Activated CD4-positive, alpha-beta T cell treated with anti-CD3 and anti-CD28 coated beads for 36 hours (primary cell): Measurements from ENCODE around the gene EVI5. TPM values are rescaled to one million over a fixed set of nuclear protein-coding genes. Genes with fewer than 3 reads are reported as not detected.
"Not testable (repeated sequence)": the region's sequence is repeated elsewhere in the genome, so short reads cannot be mapped to it uniquely, and the experiment has no call there.

Source experiments
- ATAC-seq: fragments of 200-7000 bp; cut with Tn5 transposase; one replicate; pipeline ENCODE4 v1.10.0; 2021; ENCODE audit warnings: mild to moderate bottlenecking, moderate library complexity
- CTCF ChIA-PET: fragments of 350-600 bp; sonication (Branson Sonifier 250); formaldehyde crosslinking; loops from one replicate; lab custom pipeline; 2021; ENCODE audit warnings: antibody characterized with exemption; lab: Charles Lee
- POLR2A ChIA-PET: fragments of 350-600 bp; sonication (Branson Sonifier 250); formaldehyde crosslinking; loops from one replicate; lab custom pipeline; 2021; ENCODE audit warnings: antibody characterized with exemption, inconsistent platforms; lab: Charles Lee
- DNase-seq: peaks from one replicate; pipeline ENCODE4 v3.0.0-alpha.2; 2020
- H3K27ac Mint-ChIP-seq: one replicate; pipeline ENCODE4 v1.8.0; 2021; ENCODE audit warnings: mixed read lengths
- H3K27me3 Mint-ChIP-seq: one replicate; pipeline ENCODE4 v1.8.0; 2021; ENCODE audit warnings: mixed read lengths
- H3K36me3 Mint-ChIP-seq: one replicate; pipeline ENCODE4 v1.8.0; 2021; ENCODE audit warnings: low read depth, mixed read lengths
- H3K4me1 Mint-ChIP-seq: one replicate; pipeline ENCODE4 v1.8.0; 2021; ENCODE audit warnings: mixed read lengths
- H3K4me3 Mint-ChIP-seq: one replicate; pipeline ENCODE4 v1.8.0; 2021; ENCODE audit warnings: mild to moderate bottlenecking, moderate library complexity, mixed read lengths
- H3K9me3 Mint-ChIP-seq: one replicate; pipeline ENCODE4 v1.8.0; 2021; ENCODE audit warnings: low read depth, mixed read lengths
- intact Hi-C, 2 experiments: fragments of 100-400 bp; cut with DNase I in 1 of 2; cut with micrococcal nuclease in 1 of 2; formaldehyde crosslinking; loops; one replicate each; pipeline versions ENCODE4 v1.14.2 to v1.15.1; 2022 to 2024; cut with DNase I, micrococcal nuclease
- total RNA-seq, 2 experiments: library from RNA; stranded (reverse); gene quantifications; one replicate each; pipeline ENCODE4 v1.2.3, GENCODE V29; 2021

Gene EVI5
- total RNA-seq, 2 experiments from 2014 or later, result 28.5 to 32.6 TPM

DNA sequence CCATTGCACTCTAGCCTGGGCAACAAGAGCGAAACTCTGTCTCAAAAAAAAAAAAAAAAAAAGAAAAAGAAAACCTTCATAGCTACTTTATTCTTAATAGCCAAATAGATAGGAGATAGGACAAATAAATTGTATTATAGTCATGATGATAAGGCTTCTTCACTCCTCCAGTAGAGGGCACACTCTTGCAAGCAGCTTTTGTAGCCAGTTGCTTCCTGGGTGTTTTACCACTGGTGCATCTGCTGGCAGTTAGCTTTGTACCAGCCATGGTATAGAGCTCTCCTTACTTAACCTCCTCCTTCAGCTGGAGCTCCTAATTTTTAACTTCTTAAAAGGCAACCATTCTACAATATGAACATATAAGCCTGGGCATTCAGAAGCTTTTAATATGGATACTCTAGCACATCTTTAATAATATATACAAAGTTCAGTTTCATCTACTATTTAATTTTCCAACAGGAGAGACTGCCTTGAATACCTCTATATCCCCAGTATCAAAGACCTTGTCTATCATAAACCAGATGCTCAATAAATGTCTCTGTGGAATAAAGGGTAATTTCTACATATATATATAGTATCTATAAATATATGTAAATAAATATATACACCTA, 35.8 kb downstream of the EVI5 start:
- H3K9me3 Mint-ChIP-seq, result no peaks in the 10 kb centered on the region
- ATAC-seq (peak; percentile 76), DNase-seq (peak; percentile 55)
- ChIA-PET POLR2A (interaction anchor here (0.8 kb wide), 1 partner anchor 66 kb away, joined by 3 read pairs; no protein-coding TSS in a partner anchor), CTCF (interaction anchor here (0.6 to 4.9 kb wide), 27 partner anchors 8 to 753 kb away, joined by 3 to 61 read pairs (median 4); partner anchors contain the start of genes DIPK1A and RPL5)
- no peak overlapping the region for H3K27ac Mint-ChIP-seq
- no peaks in the 10 kb centered on the region for H3K27me3 Mint-ChIP-seq
- H3K36me3 Mint-ChIP-seq, result no peaks in the 10 kb centered on the region
- H3K4me1 Mint-ChIP-seq, result no peaks in the 10 kb centered on the region
- H3K4me3 Mint-ChIP-seq, result no peak overlapping the region
- intact Hi-C loops, result loop anchor here (1.0 kb wide), 2 partner anchors 69 to 247 kb away; no protein-coding TSS in a partner anchor

DNA sequence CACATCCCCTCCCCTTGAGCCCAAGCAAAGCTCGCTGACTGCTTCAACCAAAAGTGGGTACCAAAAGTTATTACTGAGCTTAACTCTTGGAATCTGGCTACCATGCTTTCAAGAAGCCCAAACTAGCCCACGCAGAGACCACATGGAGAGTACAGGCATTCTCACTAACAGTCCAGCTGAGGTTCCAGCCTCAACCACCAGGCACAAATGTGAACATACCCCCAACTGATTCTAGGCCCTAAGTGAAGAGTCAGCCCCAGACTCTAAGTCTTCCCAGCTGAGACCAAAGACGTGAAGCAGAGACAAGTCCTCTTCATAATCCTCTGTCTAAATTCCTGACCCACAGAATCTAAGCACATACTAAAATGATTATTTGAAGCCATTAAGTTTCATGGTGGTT, 36.8 kb downstream of the EVI5 start:
- no peaks in the 10 kb centered on the region for H3K9me3 Mint-ChIP-seq
- ChIA-PET POLR2A (no interaction called here), CTCF (interaction anchor here (0.6 to 4.9 kb wide), 8 partner anchors 8 to 1551 kb away, joined by 3 to 61 read pairs (median 6); partner anchors contain the start of genes DIPK1A and RPL5)
- no peaks in the 10 kb centered on the region for H3K27me3 Mint-ChIP-seq
- ATAC-seq (no peak), DNase-seq (no peak)
- no peak overlapping the region for H3K4me3 Mint-ChIP-seq
- no peaks in the 10 kb centered on the region for H3K36me3 Mint-ChIP-seq
- H3K27ac Mint-ChIP-seq, result no peak overlapping the region
- H3K4me1 Mint-ChIP-seq, result peaks cover 4% of the 10 kb centered on the region
- intact Hi-C loops, result no loop called here

DNA sequence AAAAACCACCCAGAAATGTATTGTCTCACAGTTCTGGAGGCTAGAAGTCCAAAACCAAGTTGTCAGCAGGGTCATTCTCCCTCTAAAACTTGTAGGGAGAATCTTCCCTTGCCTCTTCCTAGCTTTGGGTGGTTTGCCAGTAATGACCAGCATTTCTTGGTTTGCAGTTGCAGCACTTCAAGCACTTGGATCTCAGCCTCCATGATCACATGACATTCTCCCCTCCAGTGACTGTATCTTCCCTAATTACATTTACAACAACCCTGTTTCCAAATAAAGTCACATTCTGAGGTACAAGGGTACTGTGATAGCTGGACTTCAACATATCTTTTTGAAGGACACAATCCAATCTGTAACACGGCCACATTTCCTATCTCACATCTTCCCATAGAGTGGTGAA, 37.2 kb downstream of the EVI5 start:
- CTCF ChIA-PET, result interaction anchor here (0.6 to 4.9 kb wide), 9 partner anchors 9 to 1551 kb away, joined by 3 to 61 read pairs (median 5); partner anchors contain the start of genes DIPK1A and RPL5
- no peak overlapping the region for H3K27ac Mint-ChIP-seq
- H3K9me3 Mint-ChIP-seq, result no peaks in the 10 kb centered on the region
- H3K4me3 Mint-ChIP-seq, result no peak overlapping the region
- intact Hi-C loops, result no loop called here
- DNase-seq, result no peak
- no peaks in the 10 kb centered on the region for H3K27me3 Mint-ChIP-seq
- peaks cover 5% of the 10 kb centered on the region for H3K4me1 Mint-ChIP-seq
- POLR2A ChIA-PET, result no interaction called here
- no peaks in the 10 kb centered on the region for H3K36me3 Mint-ChIP-seq
- no peak for ATAC-seq

DNA sequence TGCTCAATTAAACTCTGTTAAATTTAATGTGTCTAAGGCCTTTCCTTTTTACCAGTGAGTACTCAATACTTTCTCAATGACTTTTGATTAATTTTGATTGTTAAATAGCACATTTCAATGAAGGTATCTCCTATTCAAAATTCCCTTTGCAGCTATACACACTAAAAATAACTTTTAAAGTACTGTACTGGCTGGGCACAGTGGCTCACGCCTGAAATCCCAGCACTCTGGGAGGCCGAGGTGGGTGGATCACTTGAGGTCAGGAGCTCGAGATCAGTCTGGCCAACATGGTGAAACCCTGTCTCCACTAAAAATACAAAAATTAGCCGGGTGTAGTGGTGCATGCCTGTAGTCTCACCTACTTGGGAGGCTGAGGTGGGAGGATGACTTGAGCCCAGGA, 38.7 kb downstream of the EVI5 start:
- CTCF ChIA-PET, result interaction anchor here (1.0 to 4.9 kb wide), 2 partner anchors 32 to 72 kb away, joined by 3 to 61 read pairs; no protein-coding TSS in a partner anchor
- H3K4me1 Mint-ChIP-seq, ATAC-seq, H3K4me3 Mint-ChIP-seq, intact Hi-C loops, H3K27me3 Mint-ChIP-seq, H3K36me3 Mint-ChIP-seq, H3K27ac Mint-ChIP-seq, DNase-seq, POLR2A ChIA-PET, H3K9me3 Mint-ChIP-seq: not testable (repeated sequence)

DNA sequence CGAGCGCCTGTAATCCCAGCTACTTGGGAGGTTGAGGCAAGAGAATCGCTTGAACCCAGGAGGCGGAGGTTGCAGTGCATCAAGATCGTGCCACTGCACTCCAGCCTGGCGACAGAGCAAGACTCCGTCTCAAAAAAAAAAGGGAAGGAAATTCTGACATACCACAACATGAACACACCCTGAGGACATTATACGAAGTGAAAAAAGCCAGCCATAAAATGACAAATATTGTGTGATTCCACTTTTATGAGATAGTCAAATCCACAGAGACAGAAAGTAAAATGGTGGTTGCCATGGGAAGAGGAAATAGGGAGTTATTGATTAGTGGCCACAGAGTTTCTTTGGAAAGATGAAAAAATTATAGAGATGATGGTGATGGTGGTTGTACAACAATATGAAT, 41.7 kb downstream of the EVI5 start:
- CTCF ChIA-PET, result interaction anchor here (0.8 kb wide), 1 partner anchor 13 kb away, joined by 3 read pairs; no protein-coding TSS in a partner anchor
- peaks cover 7% of the 10 kb centered on the region for H3K4me1 Mint-ChIP-seq
- ATAC-seq, result no peak
- H3K36me3 Mint-ChIP-seq, result no peaks in the 10 kb centered on the region
- H3K27me3 Mint-ChIP-seq, result no peaks in the 10 kb centered on the region
- POLR2A ChIA-PET, result no interaction called here
- no peaks in the 10 kb centered on the region for H3K9me3 Mint-ChIP-seq
- no peak overlapping the region for H3K4me3 Mint-ChIP-seq
- intact Hi-C loops, result no loop called here
- DNase-seq, result no peak
- H3K27ac Mint-ChIP-seq, result no peak overlapping the region

DNA sequence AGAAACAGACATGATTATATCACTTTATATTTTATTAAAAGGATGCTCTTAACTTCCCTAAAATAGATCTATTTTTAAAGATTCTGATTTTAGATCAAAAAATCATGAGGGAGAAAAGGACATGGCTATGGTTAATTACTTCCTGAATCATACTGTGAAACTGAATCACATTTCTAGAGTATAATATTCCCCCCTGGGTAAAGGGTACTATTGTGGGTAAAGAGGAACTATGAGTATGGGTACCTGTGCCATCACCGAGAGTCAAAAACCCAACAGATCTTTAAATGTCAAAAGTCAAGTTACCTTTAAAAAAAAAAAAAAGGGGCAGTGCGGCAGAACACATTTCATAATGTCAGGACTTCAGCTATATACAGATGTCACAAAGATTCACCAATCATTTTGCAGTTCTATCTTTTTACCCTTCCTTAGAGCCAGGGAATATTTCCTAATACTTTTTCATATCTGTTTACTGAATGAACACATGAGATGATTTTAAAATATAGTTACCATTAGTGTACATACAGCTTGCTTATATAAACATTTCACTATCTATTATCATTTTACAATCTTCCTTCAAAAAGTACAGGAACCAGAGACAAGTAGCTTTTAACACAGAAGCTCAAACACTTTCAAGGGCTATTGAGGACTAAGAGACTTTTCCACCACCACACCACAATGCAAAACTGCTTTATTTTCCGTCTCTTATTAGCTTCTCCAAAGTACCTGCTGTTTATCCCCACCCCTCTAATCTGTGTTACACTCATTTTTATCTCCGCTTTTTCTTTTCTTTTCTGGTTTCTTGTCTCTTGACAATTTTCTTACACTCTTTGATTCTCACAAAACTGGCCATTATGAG, 45.0 kb downstream of the EVI5 start:
- ATAC-seq (no peak), DNase-seq (no peak)
- Mint-ChIP-seq H3K4me3 (no peak overlapping the region), H3K27me3 (no peaks in the 10 kb centered on the region), H3K36me3 (no peaks in the 10 kb centered on the region), H3K4me1 (peaks cover 7% of the 10 kb centered on the region), H3K27ac (no peak overlapping the region), H3K9me3 (no peaks in the 10 kb centered on the region)
- POLR2A ChIA-PET, result no interaction called here
- intact Hi-C loops, result no loop called here
- CTCF ChIA-PET, result interaction anchor here (1.2 kb wide), 1 partner anchor 93 kb away, joined by 3 read pairs; no protein-coding TSS in a partner anchor

DNA sequence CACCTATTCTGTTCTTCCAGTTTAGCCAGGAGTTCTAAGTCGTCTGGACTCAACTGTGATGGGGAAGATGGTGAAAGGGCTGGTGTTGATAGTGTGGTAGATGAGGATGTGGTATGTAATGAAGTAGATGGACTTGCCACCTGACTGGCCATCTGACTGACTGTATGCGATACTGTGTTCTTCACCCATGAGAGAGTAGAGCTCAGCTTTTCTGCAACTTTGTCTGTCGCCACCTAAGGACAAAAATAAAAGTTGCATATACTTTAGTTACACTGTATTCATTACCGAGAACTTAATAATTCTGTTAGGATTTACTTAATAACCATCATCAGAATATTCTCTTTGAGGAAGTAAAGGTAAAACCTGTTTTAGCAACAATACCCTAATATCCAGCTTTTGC, 48.5 kb downstream of the EVI5 start:
- H3K9me3 Mint-ChIP-seq, result no peaks in the 10 kb centered on the region
- H3K27ac Mint-ChIP-seq, result no peak overlapping the region
- no peaks in the 10 kb centered on the region for H3K27me3 Mint-ChIP-seq
- ATAC-seq, result no peak
- no peak for DNase-seq
- CTCF ChIA-PET, result interaction anchor here (1.2 to 1.7 kb wide), 3 partner anchors 11 to 82 kb away, joined by 3 to 6 read pairs (median 6); no protein-coding TSS in a partner anchor
- H3K4me1 Mint-ChIP-seq, result peaks cover 2% of the 10 kb centered on the region
- POLR2A ChIA-PET, result interaction anchor here (0.5 kb wide), 1 partner anchor 443 kb away, joined by 4 read pairs; no protein-coding TSS in a partner anchor
- intact Hi-C loops, result no loop called here
- no peaks in the 10 kb centered on the region for H3K36me3 Mint-ChIP-seq
- H3K4me3 Mint-ChIP-seq, result no peak overlapping the region

DNA sequence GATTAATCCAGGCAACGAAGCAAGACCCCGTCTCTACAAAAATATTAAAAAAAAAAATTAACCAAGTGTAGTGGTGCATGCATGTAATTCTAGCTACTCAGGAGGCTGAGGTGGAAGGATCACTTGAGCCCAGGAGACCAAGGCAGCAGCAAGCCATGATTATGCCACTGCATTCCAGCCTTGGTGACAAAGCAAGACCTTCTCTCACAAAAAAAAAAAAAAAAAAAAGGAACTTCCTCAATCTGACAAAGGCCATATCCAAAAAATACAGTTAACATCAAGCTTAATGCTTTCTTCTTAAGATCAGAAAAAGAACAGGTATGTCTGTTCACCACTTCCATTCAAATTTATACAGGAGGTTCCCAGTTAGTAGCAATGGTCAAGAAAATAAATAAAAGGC, 54.4 kb downstream of the EVI5 start:
- Mint-ChIP-seq H3K27ac (no peak overlapping the region), H3K4me3 (no peak overlapping the region), H3K27me3 (no peaks in the 10 kb centered on the region), H3K4me1 (no peaks in the 10 kb centered on the region), H3K36me3 (no peaks in the 10 kb centered on the region), H3K9me3 (no peaks in the 10 kb centered on the region)
- ATAC-seq (no peak), DNase-seq (no peak)
- ChIA-PET CTCF (interaction anchor here (0.7 to 2.0 kb wide), 3 partner anchors 18 to 800 kb away, joined by 3 to 6 read pairs (median 4); no protein-coding TSS in a partner anchor), POLR2A (no interaction called here)
- intact Hi-C loops, result no loop called here

DNA sequence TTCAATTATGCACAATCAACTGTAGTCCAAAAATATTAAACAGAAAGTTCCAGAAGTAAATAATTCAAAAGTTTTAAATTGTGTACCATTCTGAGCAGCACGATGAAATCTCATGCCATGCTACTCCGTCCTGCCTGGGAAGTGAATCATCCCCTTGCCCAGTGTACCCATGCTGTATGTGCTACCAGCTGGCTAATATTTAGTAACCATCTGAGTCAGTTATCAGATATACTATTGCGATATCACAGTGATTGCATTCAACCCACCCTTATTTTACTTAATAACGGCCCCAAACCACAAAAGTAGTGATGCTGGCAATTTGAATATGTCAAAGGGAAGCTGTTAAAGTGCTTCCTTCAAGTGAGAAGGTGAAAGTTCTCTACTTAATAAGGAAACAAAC, 56.2 kb downstream of the EVI5 start:
- ChIA-PET CTCF (interaction anchor here (0.8 to 1.1 kb wide), 2 partner anchors 14 to 20 kb away, joined by 3 to 4 read pairs; no protein-coding TSS in a partner anchor), POLR2A (no interaction called here)
- intact Hi-C loops, result no loop called here

DNA sequence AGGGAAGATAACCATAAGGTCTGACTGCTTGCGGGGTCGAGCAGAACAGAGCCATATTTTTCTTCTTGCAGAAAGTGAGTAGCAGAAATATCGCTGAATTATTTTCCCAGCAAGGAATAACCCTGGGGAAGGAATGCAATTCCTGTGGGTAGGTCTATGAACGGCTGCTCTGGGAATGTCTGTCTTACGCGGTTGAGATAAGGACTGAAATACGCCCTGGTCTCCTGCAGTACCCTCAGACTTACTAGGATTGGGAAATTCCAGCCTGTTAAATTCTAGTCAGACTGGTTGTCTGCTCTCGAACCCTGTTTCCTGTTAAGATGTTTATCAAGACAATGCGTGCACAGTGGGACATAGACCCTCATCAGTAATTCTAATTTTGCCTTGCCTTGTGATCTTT, 61.2 kb downstream of the EVI5 start:
- H3K27me3 Mint-ChIP-seq, ATAC-seq, intact Hi-C loops, H3K4me1 Mint-ChIP-seq, H3K36me3 Mint-ChIP-seq, POLR2A ChIA-PET, H3K9me3 Mint-ChIP-seq, H3K4me3 Mint-ChIP-seq, DNase-seq, H3K27ac Mint-ChIP-seq: not testable (repeated sequence)
- CTCF ChIA-PET, result interaction anchor here (0.7 kb wide), 1 partner anchor 118 kb away, joined by 3 read pairs; no protein-coding TSS in a partner anchor

More for the DNA sequence above, 56.2 kb downstream of the EVI5 start:
- Mint-ChIP-seq H3K27ac (no peak overlapping the region), H3K4me1 (no peaks in the 10 kb centered on the region), H3K36me3 (no peaks in the 10 kb centered on the region), H3K4me3 (no peak overlapping the region), H3K9me3 (no peaks in the 10 kb centered on the region), H3K27me3 (no peaks in the 10 kb centered on the region)
- DNase-seq (no peak), ATAC-seq (no peak)

DNA sequence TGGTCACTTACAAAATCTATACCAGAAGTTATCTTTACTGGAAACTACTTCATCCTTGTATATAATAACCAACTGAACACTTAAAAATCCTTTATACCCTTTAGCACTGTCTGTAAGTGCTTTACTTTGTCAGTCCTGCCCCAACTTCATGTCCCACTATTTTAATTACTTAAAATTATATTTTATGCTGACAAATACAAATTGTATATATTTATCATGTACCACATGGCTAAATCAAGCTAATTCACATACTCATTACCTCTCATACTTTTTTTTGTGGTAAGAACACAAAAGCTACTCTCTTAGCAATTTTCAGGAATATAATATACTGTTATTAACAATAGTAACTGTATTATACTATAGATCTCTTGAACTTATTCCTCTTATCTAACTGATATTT, 63.0 kb downstream of the EVI5 start:
- Mint-ChIP-seq H3K27ac (no peak overlapping the region), H3K4me1 (no peaks in the 10 kb centered on the region)
- no peak for ATAC-seq

More for the DNA sequence above, 63.0 kb downstream of the EVI5 start:
- ChIA-PET POLR2A (no interaction called here), CTCF (no interaction called here)
- peaks cover 8% of the 10 kb centered on the region for H3K27me3 Mint-ChIP-seq
- H3K36me3 Mint-ChIP-seq, result no peaks in the 10 kb centered on the region
- H3K4me3 Mint-ChIP-seq, result no peak overlapping the region
- intact Hi-C loops, result no loop called here
- H3K9me3 Mint-ChIP-seq, result peaks cover 2% of the 10 kb centered on the region
- no peak for DNase-seq
